Naive thymus-derived CD4-positive, alpha-beta T cell (primary cell): Measurements from ENCODE around the gene PKHD1. TPM values are rescaled to one million over a fixed set of nuclear protein-coding genes. Genes with fewer than 3 reads are reported as not detected.

Experiments
- ATAC-seq: fragments of 150-1000 bp; cut with Tn5 transposase; 2 replicates; pipeline ENCODE4 v1.10.0; 2021; ENCODE audit warnings: mild to moderate bottlenecking, moderate library complexity
- CTCF ChIA-PET: fragments of 350-600 bp; sonication (Branson Sonifier 250); formaldehyde crosslinking; loops from one replicate; lab custom pipeline; 2021; ENCODE audit warnings: antibody characterized with exemption; lab: Charles Lee
- POLR2A ChIA-PET: fragments of 350-600 bp; sonication (Branson Sonifier 250); formaldehyde crosslinking; loops from one replicate; lab custom pipeline; 2021; ENCODE audit warnings: antibody characterized with exemption, inconsistent platforms; lab: Charles Lee
- DNase-seq, 9 donors: peaks; one replicate each; pipeline versions ENCODE4 v3.0.0 to v3.0.0-alpha.2; 2020 to 2022; ENCODE audit warnings: mixed read lengths in 1 of 9
- H3K27ac ChIP-seq: one replicate; pipeline ENCODE4 v1.7.0; 2013; ENCODE audit warnings: mild to moderate bottlenecking, low read depth, low read length, moderate library complexity
- H3K27me3 ChIP-seq, 2 donors: one replicate each; pipeline ENCODE4 v1.7.0; 2013; ENCODE audit warnings: low read length in 2 of 2, mild to moderate bottlenecking in 2 of 2, moderate library complexity in 2 of 2; ENCODE audit not compliant: control insufficient read depth in 2 of 2, insufficient read depth in 2 of 2
- H3K36me3 ChIP-seq, 3 experiments: 1 replicate in 2 of 3; 2 replicates in 1 of 3; pipeline ENCODE4 v1.7.0; 2013; ENCODE audit warnings: low read length in 3 of 3, mild to moderate bottlenecking in 3 of 3, moderate library complexity in 1 of 3; ENCODE audit not compliant: insufficient read depth in 3 of 3, control insufficient read depth in 2 of 3
- H3K4me1 ChIP-seq, 2 donors: one replicate each; pipeline ENCODE4 v1.7.0; 2013; ENCODE audit warnings: low read length in 2 of 2, mild to moderate bottlenecking in 2 of 2, moderate library complexity in 1 of 2; ENCODE audit not compliant: control insufficient read depth in 2 of 2, insufficient read depth in 2 of 2
- H3K4me3 ChIP-seq: 2 replicates; pipeline ENCODE4 v1.7.0; 2013; ENCODE audit warnings: mild to moderate bottlenecking, low read length
- H3K9me3 ChIP-seq, 3 experiments: 1 replicate in 2 of 3; 2 replicates in 1 of 3; pipeline ENCODE4 v1.7.0; 2013; ENCODE audit warnings: low read length in 3 of 3; ENCODE audit not compliant: control insufficient read depth in 2 of 3
- H3K27ac Mint-ChIP-seq, 9 donors: one replicate each; pipeline ENCODE4 v1.8.0; 2020 to 2022; ENCODE audit warnings: mixed read lengths in 9 of 9, mild to moderate bottlenecking in 8 of 9, moderate library complexity in 5 of 9, inconsistent platforms in 2 of 9
- H3K27me3 Mint-ChIP-seq, 5 donors: one replicate each; pipeline ENCODE4 v1.8.0; 2021 to 2022; ENCODE audit warnings: mixed read lengths in 5 of 5, mild to moderate bottlenecking in 1 of 5
- H3K36me3 Mint-ChIP-seq, 5 donors: one replicate each; pipeline ENCODE4 v1.8.0; 2020 to 2022; ENCODE audit warnings: mixed read lengths in 5 of 5, mild to moderate bottlenecking in 3 of 5, inconsistent platforms in 1 of 5
- H3K4me1 Mint-ChIP-seq, 7 donors: one replicate each; pipeline ENCODE4 v1.8.0; 2020 to 2022; ENCODE audit warnings: mixed read lengths in 7 of 7, mild to moderate bottlenecking in 3 of 7, inconsistent platforms in 1 of 7
- H3K4me3 Mint-ChIP-seq, 10 donors: one replicate each; pipeline ENCODE4 v1.8.0; 2020 to 2022; ENCODE audit warnings: mild to moderate bottlenecking in 10 of 10, mixed read lengths in 10 of 10, moderate library complexity in 6 of 10, inconsistent platforms in 2 of 10
- H3K9me3 Mint-ChIP-seq, 11 donors: one replicate each; pipeline ENCODE4 v1.8.0; 2020 to 2022; ENCODE audit warnings: mixed read lengths in 11 of 11, mild to moderate bottlenecking in 4 of 11, inconsistent platforms in 1 of 11, moderate library complexity in 1 of 11
- intact Hi-C, 2 donors: fragments of 100-400 bp; cut with micrococcal nuclease; formaldehyde crosslinking; loops; one replicate each; pipeline ENCODE4 v1.15.1; 2023
- polyA plus RNA-seq, 2 donors: library from polyadenylated mRNA; unstranded; fragments of 300-500 nt; fragmentation: Illumina TruSeq; gene quantifications; one replicate each; pipeline ENCODE4 v1.2.3, GENCODE V29; 2021
- total RNA-seq, 6 experiments: library from RNA in 5 of 6; stranded (reverse) in 5 of 6; gene quantifications; 1 replicate in 5 of 6; 2 replicates in 1 of 6; pipeline ENCODE4 v1.2.3 and lab custom pipeline; 2021 to 2026

PKHD1 gene
- total and polyA plus RNA-seq, 7 experiments from 2014 or later, result not detected

DNA sequence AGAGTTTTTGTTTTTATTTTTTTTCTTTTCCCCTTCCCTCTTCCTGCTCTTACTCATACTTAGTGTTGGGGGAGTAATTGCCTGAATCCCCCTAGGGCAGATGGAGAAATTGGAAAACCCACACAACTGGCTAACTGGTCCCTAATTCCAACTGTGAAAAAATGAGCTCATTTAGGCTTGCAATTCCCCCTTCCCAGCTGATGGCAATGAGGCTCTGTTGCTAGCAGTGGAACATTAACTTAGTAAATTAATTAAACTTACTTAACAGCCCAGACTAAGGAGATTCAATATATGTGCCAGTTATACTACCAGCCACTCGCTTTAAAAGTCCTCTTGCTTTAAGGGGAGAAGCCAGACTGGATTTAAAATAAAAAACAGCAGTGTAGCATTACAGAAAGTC, 76.6 kb downstream of the PKHD1 start:
- H3K27me3 Mint-ChIP-seq, result peaks cover 0 to 42% (median 30%) of the 10 kb centered on the region in 5 donors

DNA sequence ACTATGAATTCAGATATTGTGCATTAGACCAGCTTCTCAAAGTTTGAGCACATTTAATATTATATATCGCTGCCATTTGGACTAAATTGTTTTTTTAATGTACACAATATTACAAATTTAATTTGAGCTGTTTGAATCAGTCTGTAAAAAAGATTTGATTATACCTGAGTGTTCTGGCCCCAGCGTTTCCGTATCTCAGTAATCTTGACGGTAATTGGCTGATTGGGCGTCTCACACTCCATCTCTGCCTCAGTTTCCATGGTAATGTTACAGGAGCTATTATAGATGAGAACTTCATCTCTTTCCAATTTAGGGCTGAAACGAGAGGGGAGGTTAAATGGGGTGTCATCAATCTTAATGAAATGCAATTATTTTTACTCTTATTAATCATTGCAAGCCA, 77.3 kb downstream of the PKHD1 start:
- Mint-ChIP-seq H3K4me1 (no peaks in the 10 kb centered on the region), H3K4me3 (no peak overlapping the region), H3K36me3 (no peaks in the 10 kb centered on the region), H3K27ac (no peak overlapping the region), H3K9me3 (peaks cover 0 to 6% (median under 1%) of the 10 kb centered on the region in 11 donors), H3K27me3 (peaks cover 0 to 42% (median 28%) of the 10 kb centered on the region in 5 donors)
- Histone ChIP-seq H3K27ac (no peak overlapping the region), H3K4me1 (no peaks in the 10 kb centered on the region), H3K27me3 (peaks cover 0 to 4% of the 10 kb centered on the region in 2 donors), H3K36me3 (no peaks in the 10 kb centered on the region), H3K9me3 (no peaks in the 10 kb centered on the region), H3K4me3 (no peak overlapping the region)
- ATAC-seq (no peak), DNase-seq (no peak)
- CTCF ChIA-PET, result interaction anchor here (0.6 kb wide), 1 partner anchor 430 kb away, joined by 4 read pairs; no protein-coding TSS in a partner anchor
- POLR2A ChIA-PET, result no interaction called here
- intact Hi-C loops, result no loop called here

More for the DNA sequence above, 76.6 kb downstream of the PKHD1 start:
- Mint-ChIP-seq H3K36me3 (no peaks in the 10 kb centered on the region), H3K27ac (no peak overlapping the region), H3K9me3 (peaks cover 0 to 6% (median 0%) of the 10 kb centered on the region in 11 donors), H3K4me3 (no peak overlapping the region), H3K4me1 (no peaks in the 10 kb centered on the region)
- ATAC-seq, result no peak
- CTCF ChIA-PET, result interaction anchor here (0.6 kb wide), 1 partner anchor 430 kb away, joined by 4 read pairs; no protein-coding TSS in a partner anchor
- intact Hi-C loops, result no loop called here
- no peak for DNase-seq
- Histone ChIP-seq H3K36me3 (no peaks in the 10 kb centered on the region), H3K4me3 (no peak overlapping the region), H3K27ac (no peak overlapping the region), H3K4me1 (no peaks in the 10 kb centered on the region), H3K9me3 (no peaks in the 10 kb centered on the region), H3K27me3 (no peaks in the 10 kb centered on the region)
- POLR2A ChIA-PET, result no interaction called here

GRCh38 chr6:52009466-52010140, 77.8 kb downstream of the PKHD1 start:
- Histone ChIP-seq H3K4me1 (no peaks in the 10 kb centered on the region), H3K9me3 (no peaks in the 10 kb centered on the region), H3K27ac (no peak overlapping the region), H3K36me3 (no peaks in the 10 kb centered on the region), H3K27me3 (peaks cover 0 to 4% of the 10 kb centered on the region in 2 donors), H3K4me3 (no peak overlapping the region)
- ATAC-seq (no peak), DNase-seq (no peak)
- Mint-ChIP-seq H3K4me1 (no peaks in the 10 kb centered on the region), H3K4me3 (no peak overlapping the region), H3K9me3 (peaks cover 0 to 5% (median 2%) of the 10 kb centered on the region in 11 donors), H3K36me3 (no peaks in the 10 kb centered on the region), H3K27ac (no peak overlapping the region), H3K27me3 (peaks cover 0 to 44% (median 29%) of the 10 kb centered on the region in 5 donors)
- CTCF ChIA-PET, result no interaction called here
- intact Hi-C loops, result no loop called here
- POLR2A ChIA-PET, result no interaction called here

- Histone ChIP-seq H3K4me1 (no peaks in the 10 kb centered on the region), H3K36me3 (no peaks in the 10 kb centered on the region), H3K27ac (no peak overlapping the region), H3K9me3 (no peaks in the 10 kb centered on the region), H3K27me3 (peaks cover 0 to 3% of the 10 kb centered on the region in 2 donors), H3K4me3 (no peak overlapping the region)
- Mint-ChIP-seq H3K36me3 (no peaks in the 10 kb centered on the region), H3K4me3 (no peak overlapping the region), H3K9me3 (peaks cover 0 to 1% (median 0%) of the 10 kb centered on the region in 11 donors), H3K27ac (no peak overlapping the region), H3K27me3 (peaks cover 7 to 31% (median 24%) of the 10 kb centered on the region in 5 donors), H3K4me1 (no peaks in the 10 kb centered on the region)
- no peak for ATAC-seq
- DNase-seq, result no peak
- intact Hi-C loops, result no loop called here
- ChIA-PET POLR2A (no interaction called here), CTCF (no interaction called here)
Observed at GRCh38 chr6:52000064-52000463, 87.3 kb downstream of the PKHD1 start.

- Mint-ChIP-seq H3K36me3 (no peaks in the 10 kb centered on the region), H3K4me3 (no peak overlapping the region), H3K27me3 (peaks cover 3 to 39% (median 31%) of the 10 kb centered on the region in 5 donors), H3K27ac (no peak overlapping the region), H3K9me3 (no peaks in the 10 kb centered on the region), H3K4me1 (no peaks in the 10 kb centered on the region)
- DNase-seq (no peak), ATAC-seq (no peak)
- POLR2A ChIA-PET, result no interaction called here
- CTCF ChIA-PET, result no interaction called here
- no peaks in the 10 kb centered on the region for H3K36me3 ChIP-seq
- H3K4me3 ChIP-seq, result no peak overlapping the region
- no peaks in the 10 kb centered on the region for H3K27me3 ChIP-seq
- H3K27ac ChIP-seq, result no peak overlapping the region
- intact Hi-C loops, result no loop called here
- no peaks in the 10 kb centered on the region for H3K9me3 ChIP-seq
- no peaks in the 10 kb centered on the region for H3K4me1 ChIP-seq
Observed at GRCh38 chr6:51996296-51996947, 91.0 kb downstream of the PKHD1 start.

DNA sequence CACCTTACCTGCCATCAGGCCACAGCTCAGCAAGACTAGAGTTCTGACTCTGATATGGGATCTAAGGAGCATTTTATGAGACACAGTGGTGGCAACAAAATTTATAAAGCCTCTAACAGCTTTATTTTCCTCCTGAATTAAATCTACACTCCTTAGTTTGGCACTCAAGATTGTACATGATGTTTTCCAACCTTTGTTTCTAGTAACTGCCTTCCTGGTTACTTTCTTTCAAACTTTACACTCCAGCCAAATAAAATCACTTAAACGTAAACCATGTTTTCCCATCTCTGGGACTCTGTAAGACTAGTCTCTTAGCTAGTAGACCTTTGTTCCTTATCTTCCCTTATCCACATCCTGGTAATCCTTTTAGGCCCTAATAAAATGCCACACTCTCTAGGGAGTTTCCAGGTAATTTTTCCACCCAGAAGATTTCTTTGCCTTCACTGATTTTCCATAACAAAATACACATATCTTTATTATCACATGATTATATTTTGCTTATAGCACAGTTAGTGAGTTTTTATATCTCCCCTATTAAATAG, 92.1 kb downstream of the PKHD1 start:
- ChIA-PET CTCF (no interaction called here), POLR2A (no interaction called here)
- Histone ChIP-seq H3K4me3 (no peak overlapping the region), H3K4me1 (no peaks in the 10 kb centered on the region), H3K9me3 (no peaks in the 10 kb centered on the region), H3K27ac (no peak overlapping the region), H3K36me3 (no peaks in the 10 kb centered on the region), H3K27me3 (no peaks in the 10 kb centered on the region)
- Mint-ChIP-seq H3K27ac (no peak overlapping the region), H3K4me1 (no peaks in the 10 kb centered on the region), H3K4me3 (no peak overlapping the region), H3K27me3 (peaks cover 6 to 38% (median 31%) of the 10 kb centered on the region in 5 donors), H3K9me3 (peaks cover 0 to 6% (median 0%) of the 10 kb centered on the region in 11 donors), H3K36me3 (no peaks in the 10 kb centered on the region)
- no peak for DNase-seq
- intact Hi-C loops, result no loop called here
- no peak for ATAC-seq
